Measurements from ENCODE around the gene FAM111B.
"Not testable (repeated sequence)": the region's sequence is repeated elsewhere in the genome, so short reads cannot be mapped to it uniquely, and the experiment has no call there.

Gene FAM111B

GRCh38 chr11:59102259-59102765, 4.7 kb upstream of the FAM111B start:
- peak; percentile 30 to 56 for DNase-seq (ENCODE audit: low read depth in 1 of 2, low spot score in 1 of 2)

DNA sequence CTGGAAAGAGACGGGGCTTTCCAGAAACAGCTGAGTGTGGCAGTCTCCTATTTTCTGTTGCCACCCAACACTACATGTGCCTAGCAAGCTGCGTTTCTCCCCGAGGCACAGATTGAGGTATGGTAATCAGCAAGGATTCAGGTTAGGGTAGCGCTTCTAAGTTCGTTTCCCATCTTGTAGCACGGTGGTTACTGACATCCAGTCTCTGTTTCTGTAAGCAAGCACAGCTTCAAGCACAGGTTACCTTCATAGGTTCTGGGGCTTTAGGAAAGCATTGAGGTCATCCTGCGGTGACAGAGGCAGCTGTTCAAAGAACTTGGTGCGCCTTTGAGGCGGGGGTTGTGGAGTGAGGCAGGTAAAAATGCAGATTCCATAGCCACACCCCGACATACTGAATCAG, 684 bp downstream of the FAM111B start:
- not testable (repeated sequence) for DNase-seq (ENCODE audit: low read depth in 1 of 2, low spot score in 1 of 2)

DNA sequence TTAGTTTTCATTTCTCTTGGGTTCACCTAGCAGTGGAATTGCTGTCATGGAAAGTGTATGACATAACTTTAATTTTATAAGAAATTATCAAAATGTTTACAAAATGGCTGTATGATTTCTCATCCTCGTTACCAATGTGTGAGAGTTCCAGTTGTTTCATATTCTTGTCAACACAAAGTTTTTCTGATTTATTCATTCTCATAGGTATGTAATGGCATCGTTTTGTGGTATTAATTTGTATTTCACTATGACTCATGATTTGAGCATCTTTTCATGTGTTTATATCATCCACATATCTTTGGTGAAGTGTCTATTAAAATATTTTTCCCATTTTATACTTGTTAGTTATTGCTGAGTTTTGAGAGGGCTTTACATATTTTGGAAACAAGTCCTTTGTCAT, 5.5 kb downstream of the FAM111B start:
- no peak for DNase-seq (ENCODE audit: low read depth in 1 of 2, low spot score in 1 of 2)

DNA sequence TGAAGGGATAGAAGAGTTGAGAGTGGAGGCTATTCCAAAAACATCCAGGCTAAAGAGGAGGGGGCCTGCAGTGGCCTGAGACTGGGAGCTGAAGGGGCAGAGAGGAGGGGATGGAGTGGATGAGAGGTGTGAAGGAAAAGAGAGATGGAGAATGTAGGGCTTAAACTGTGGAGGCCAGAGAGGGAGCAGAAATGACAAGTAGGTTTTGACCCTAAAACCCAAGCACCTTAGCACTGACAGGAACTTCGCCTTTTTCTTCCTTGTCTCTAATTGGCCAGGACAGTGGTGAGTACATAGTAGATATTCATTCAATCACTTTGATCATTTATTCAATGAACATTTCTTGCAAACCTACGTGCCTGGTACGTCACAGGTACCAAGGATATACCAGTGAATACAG, 7.3 kb downstream of the FAM111B start:
- no peak for DNase-seq (ENCODE audit: low read depth in 1 of 2, low spot score in 1 of 2)

DNA sequence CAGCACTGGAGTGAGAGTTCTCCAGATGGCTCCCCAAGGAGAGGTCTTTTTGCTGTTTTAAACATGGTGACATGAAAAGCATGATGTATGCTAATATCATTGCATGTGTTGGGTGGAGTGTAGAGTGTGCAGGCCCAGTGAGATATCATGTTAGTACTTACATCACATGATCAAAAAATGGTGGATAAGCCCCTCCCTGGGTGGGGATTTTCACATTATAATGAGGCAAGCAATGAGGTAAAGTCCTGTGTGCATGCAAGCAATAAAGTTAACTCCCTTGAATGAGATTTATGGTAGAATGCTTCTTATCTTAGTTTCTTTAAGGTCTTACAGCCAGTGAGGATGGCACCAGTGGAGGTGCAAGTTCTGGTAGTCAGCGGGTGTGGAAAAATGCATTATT, 8.5 kb downstream of the FAM111B start:
- DNase-seq (ENCODE audit: low read depth in 1 of 2, low spot score in 1 of 2): no peak

DNA sequence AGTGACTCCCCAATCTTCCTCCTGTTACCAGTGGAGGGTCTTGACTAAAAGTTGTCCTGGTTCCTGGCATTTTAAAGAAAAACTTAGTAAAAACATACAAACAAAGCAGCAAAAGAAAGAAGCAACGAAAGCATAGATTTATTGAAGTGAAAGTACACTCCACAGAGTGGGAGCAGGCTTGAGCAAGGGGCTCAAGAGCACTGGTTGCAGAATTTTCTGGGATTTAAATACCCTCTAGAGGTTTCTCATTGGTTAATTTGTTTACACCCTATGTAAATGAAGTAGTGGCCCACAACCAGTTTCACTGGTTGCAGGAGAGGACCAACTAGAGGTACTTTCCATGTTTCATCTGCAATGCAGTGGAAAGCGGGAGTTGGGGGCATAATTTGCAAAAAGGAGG, 10.7 kb downstream of the FAM111B start:
- DNase-seq (ENCODE audit: low read depth in 1 of 2, low spot score in 1 of 2): no peak

DNA sequence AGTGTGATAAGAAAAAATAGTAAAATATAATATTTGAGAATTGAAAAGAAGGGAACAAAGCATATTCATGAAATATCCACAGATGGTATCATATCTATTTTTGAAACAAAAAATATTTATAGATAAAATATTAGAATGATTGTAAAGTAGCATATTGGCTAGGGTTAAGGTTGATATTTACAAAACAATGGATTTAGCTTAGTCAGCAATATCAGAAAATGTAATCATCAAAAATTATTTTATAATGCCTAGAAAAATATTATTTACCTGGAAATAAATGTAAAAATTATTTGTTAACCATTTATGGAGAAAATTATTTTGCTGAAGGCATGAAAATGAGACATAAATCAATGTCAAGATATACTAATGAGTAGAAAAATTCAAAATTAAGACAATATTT, 12.8 kb downstream of the FAM111B start:
- no peak for DNase-seq (ENCODE audit: low read depth in 1 of 2, low spot score in 1 of 2)

GRCh38 chr11:59135648-59136461, 28.8 kb downstream of the FAM111B start:
- peak; percentile 78 to 81 for DNase-seq (ENCODE audit: low read depth in 1 of 2, low spot score in 1 of 2)

- DNase-seq (ENCODE audit: low read depth in 1 of 2, low spot score in 1 of 2): not testable (repeated sequence)
These were observed 29.5 kb downstream of the FAM111B start for GRCh38 chr11:59136551-59136950.

DNA sequence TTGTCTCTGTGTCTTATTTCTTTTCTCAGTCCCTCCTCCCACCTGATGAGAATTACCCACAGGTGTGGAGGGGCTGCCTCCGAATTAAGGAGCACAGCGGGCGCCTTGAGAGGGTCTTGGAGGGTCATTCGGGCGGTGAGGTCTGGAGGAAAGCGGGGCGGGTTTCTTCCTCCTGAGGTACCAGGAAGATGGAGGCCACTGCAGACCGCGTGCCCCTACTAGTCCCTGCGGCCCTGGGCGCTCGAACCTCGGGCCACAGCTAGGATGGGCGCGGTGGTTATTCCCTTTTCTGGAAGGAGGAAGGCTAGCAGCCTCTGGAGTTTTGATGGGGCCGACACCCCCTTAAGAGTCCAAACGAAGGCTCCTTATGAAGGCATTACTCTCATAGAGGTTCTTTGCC, 30.2 kb downstream of the FAM111B start:
- no peak for DNase-seq (ENCODE audit: low read depth in 1 of 2, low spot score in 1 of 2)

GRCh38 chr11:59138643-59139042, 31.6 kb downstream of the FAM111B start:
- DNase-seq (ENCODE audit: low read depth in 1 of 2, low spot score in 1 of 2): no peak

- DNase-seq (ENCODE audit: low read depth in 1 of 2, low spot score in 1 of 2): no peak
These were observed 34.2 kb downstream of the FAM111B start for GRCh38 chr11:59141191-59141590.

DNA sequence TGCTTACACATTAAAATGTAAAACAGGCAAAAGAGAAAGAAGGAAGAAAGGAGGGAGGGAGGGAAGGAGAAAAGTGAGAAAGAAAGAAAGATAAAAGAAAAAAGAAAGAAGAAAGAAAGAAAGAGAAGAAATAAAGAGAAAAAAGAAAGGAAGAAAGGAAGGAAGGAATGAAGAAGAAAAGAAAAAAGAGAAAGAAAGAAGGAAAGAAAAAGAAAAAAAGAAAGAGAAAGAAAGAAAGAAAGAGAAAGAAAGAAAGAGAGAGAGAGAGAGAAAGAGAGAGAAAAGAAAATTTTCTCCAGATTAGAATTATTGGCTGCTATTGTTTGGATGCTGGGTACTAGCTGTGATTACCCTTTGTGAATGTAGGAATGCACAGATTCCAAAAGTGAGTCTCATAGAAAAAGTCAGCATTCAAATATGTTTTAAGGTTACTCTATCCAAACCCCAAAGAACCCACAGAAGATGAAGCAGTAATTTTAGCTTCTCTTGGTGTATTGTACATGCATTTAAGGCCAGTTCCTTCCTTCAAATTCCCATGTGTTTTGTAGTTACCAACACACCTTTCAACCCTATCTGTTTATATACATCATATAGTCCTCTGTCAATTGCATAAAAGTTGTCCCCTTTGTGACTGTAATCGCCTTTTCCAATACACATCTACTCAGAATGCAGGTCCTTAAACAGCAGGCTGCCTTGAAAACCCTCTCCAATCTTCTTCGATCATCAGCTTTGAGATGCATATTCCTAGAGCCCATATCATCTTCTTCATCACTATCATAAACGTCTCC, 34.8 kb downstream of the FAM111B start:
- no peak for DNase-seq (ENCODE audit: low read depth in 1 of 2, low spot score in 1 of 2)

GRCh38 chr11:59142530-59143507, 35.8 kb downstream of the FAM111B start, which contains the start of gene FAM111A:
TSS of gene FAM111A (plus strand) at chr11:59142856. CDS start at chr11:59148873, 6,017 bp downstream.
- peak; percentile 45 to 68 for DNase-seq (ENCODE audit: low read depth in 1 of 2, low spot score in 1 of 2)

DNA sequence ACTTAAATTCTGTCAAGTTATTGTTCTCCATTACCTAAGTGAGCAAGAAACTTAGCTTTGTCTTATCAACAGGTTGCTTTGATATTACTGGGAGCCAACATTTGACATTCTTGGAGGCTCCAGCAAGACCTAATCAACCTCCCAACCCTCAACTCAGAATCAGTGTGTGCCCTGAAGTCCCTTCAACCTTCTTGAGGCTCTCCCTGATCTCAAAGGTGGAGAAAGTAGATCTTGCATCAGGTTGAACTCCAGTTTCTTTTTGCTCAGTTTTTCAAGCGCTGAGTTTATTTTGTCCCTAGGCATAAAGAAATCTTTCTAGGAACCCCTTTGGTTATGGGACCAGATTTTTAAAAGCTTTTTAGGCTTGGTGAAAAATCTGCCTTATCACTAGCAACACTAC, 37.1 kb downstream of the FAM111B start:
- DNase-seq (ENCODE audit: low read depth in 1 of 2, low spot score in 1 of 2): no peak

GRCh38 chr11:59144579-59145345, 37.7 kb downstream of the FAM111B start:
- DNase-seq (ENCODE audit: low read depth in 1 of 2, low spot score in 1 of 2): peak; percentile 30 to 64

GRCh38 chr11:59145534-59145933, 38.5 kb downstream of the FAM111B start:
- no peak for DNase-seq (ENCODE audit: low read depth in 1 of 2, low spot score in 1 of 2)

DNA sequence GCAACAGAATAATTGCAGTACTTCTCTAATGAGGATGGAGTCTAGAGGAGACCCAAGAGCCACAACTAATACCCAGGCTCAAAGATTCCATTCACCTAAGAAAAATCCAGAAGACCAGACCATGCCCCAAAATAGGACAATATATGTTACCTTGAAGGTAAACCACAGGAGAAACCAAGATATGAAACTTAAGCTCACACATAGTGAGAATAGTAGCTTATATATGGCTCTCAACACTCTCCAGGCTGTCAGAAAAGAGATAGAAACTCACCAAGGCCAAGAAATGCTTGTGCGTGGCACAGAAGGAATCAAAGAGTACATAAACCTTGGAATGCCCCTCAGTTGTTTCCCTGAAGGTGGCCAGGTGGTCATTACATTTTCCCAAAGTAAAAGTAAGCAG, 44.7 kb downstream of the FAM111B start:
- no peak for DNase-seq (ENCODE audit: low read depth in 1 of 2, low spot score in 1 of 2)

DNA sequence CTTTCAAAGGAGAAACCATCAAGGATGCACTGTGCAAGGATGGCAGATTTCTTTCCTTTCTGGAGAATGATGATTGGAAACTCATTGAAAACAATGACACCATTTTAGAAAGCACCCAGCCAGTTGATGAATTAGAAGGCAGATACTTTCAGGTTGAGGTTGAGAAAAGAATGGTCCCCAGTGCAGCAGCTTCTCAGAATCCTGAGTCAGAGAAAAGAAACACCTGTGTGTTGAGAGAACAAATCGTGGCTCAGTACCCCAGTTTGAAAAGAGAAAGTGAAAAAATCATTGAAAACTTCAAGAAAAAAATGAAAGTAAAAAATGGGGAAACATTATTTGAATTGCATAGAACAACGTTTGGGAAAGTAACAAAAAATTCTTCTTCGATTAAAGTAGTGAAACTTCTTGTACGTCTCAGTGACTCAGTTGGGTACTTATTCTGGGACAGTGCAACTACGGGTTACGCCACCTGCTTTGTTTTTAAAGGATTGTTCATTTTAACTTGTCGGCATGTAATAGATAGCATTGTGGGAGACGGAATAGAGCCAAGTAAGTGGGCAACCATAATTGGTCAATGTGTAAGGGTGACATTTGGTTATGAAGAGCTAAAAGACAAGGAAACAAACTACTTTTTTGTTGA, 45.4 kb downstream of the FAM111B start:
- peak in 1 of 2 donors; percentile 30 for DNase-seq (ENCODE audit: low read depth in 1 of 2, low spot score in 1 of 2)

- DNase-seq (ENCODE audit: low read depth in 1 of 2, low spot score in 1 of 2): no peak
These were observed 47.6 kb downstream of the FAM111B start for GRCh38 chr11:59154610-59155009.

Data from activated CD4-positive, alpha-beta T cell treated with anti-CD3 and anti-CD28 coated beads, Interleukin-2, amount 50 U/mL, for 24 hours (primary cell).